ENCODE results near the gene LSS. TPM values are rescaled to one million over a fixed set of nuclear protein-coding genes. Genes with fewer than 3 reads are reported as not detected.

The LSS gene
- total RNA-seq, 2 experiments from 2014 or later: 14.1 to 21.3 TPM

GRCh38 chr21:46217511-46218196, 10.9 kb downstream of the LSS start:
- intact Hi-C loops (cut with DNase I, micrococcal nuclease): no loop called here
- ATAC-seq (no peak), DNase-seq (no peak)
- Mint-ChIP-seq H3K4me3 (no peak overlapping the region), H3K4me1 (no peaks in the 10 kb centered on the region), H3K9me3 (ENCODE audit: low read depth) (no peaks in the 10 kb centered on the region), H3K27me3 (no peaks in the 10 kb centered on the region), H3K36me3 (ENCODE audit: low read depth) (peaks cover 4% of the 10 kb centered on the region), H3K27ac (no peak overlapping the region)
- POLR2A ChIA-PET: no interaction called here
- CTCF ChIA-PET: no interaction called here

GRCh38 chr21:46216132-46216747, 12.3 kb downstream of the LSS start:
- ATAC-seq (no peak), DNase-seq (no peak)
- Mint-ChIP-seq H3K27me3 (no peaks in the 10 kb centered on the region), H3K36me3 (ENCODE audit: low read depth) (peaks cover 2% of the 10 kb centered on the region), H3K4me1 (no peaks in the 10 kb centered on the region), H3K27ac (no peak overlapping the region), H3K9me3 (ENCODE audit: low read depth) (no peaks in the 10 kb centered on the region), H3K4me3 (no peak overlapping the region)
- intact Hi-C loops (cut with DNase I, micrococcal nuclease): no loop called here
- ChIA-PET CTCF (interaction anchor here (0.7 kb wide), 1 partner anchor 36 kb away, joined by 3 read pairs; no protein-coding TSS in a partner anchor), POLR2A (interaction anchor here (0.6 kb wide), 1 partner anchor 43 kb away, joined by 4 read pairs; no protein-coding TSS in a partner anchor)

GRCh38 chr21:46215436-46216131, 13.0 kb downstream of the LSS start:
- no peak for DNase-seq
- CTCF ChIA-PET: no interaction called here
- H3K36me3 Mint-ChIP-seq (ENCODE audit: low read depth): peaks cover 2% of the 10 kb centered on the region
- no peaks in the 10 kb centered on the region for H3K4me1 Mint-ChIP-seq
- no peak overlapping the region for H3K4me3 Mint-ChIP-seq
- no peaks in the 10 kb centered on the region for H3K27me3 Mint-ChIP-seq
- intact Hi-C loops (cut with DNase I, micrococcal nuclease): no loop called here
- H3K27ac Mint-ChIP-seq: no peak overlapping the region
- ATAC-seq: no peak
- H3K9me3 Mint-ChIP-seq (ENCODE audit: low read depth): no peaks in the 10 kb centered on the region
- POLR2A ChIA-PET: interaction anchor here (0.6 kb wide), 1 partner anchor 43 kb away, joined by 4 read pairs; no protein-coding TSS in a partner anchor

GRCh38 chr21:46214478-46215340, 13.9 kb downstream of the LSS start:
- H3K27me3 Mint-ChIP-seq: no peaks in the 10 kb centered on the region
- H3K27ac Mint-ChIP-seq: no peak overlapping the region
- ChIA-PET CTCF (no interaction called here), POLR2A (no interaction called here)
- peaks cover 2% of the 10 kb centered on the region for H3K36me3 Mint-ChIP-seq (ENCODE audit: low read depth)
- ATAC-seq (no peak), DNase-seq (no peak)
- H3K9me3 Mint-ChIP-seq (ENCODE audit: low read depth): no peaks in the 10 kb centered on the region
- no peak overlapping the region for H3K4me3 Mint-ChIP-seq
- intact Hi-C loops (cut with DNase I, micrococcal nuclease): no loop called here
- H3K4me1 Mint-ChIP-seq: no peaks in the 10 kb centered on the region

GRCh38 chr21:46213620-46214286, 14.8 kb downstream of the LSS start:
- CTCF ChIA-PET: no interaction called here
- Mint-ChIP-seq H3K27me3 (no peaks in the 10 kb centered on the region), H3K9me3 (ENCODE audit: low read depth) (no peaks in the 10 kb centered on the region), H3K4me3 (no peak overlapping the region), H3K4me1 (no peaks in the 10 kb centered on the region), H3K27ac (no peak overlapping the region), H3K36me3 (ENCODE audit: low read depth) (peaks cover 6% of the 10 kb centered on the region)
- POLR2A ChIA-PET: no interaction called here
- no peak for ATAC-seq
- intact Hi-C loops (cut with DNase I, micrococcal nuclease): no loop called here
- DNase-seq: no peak

GRCh38 chr21:46212721-46213484, 15.7 kb downstream of the LSS start:
- no peak for ATAC-seq
- H3K4me1 Mint-ChIP-seq: no peaks in the 10 kb centered on the region
- no peaks in the 10 kb centered on the region for H3K9me3 Mint-ChIP-seq (ENCODE audit: low read depth)
- ChIA-PET POLR2A (interaction anchor here (0.5 kb wide), 1 partner anchor 367 kb away, joined by 5 read pairs; no protein-coding TSS in a partner anchor), CTCF (no interaction called here)
- H3K27ac Mint-ChIP-seq: no peak overlapping the region
- intact Hi-C loops (cut with DNase I, micrococcal nuclease): no loop called here
- H3K36me3 Mint-ChIP-seq (ENCODE audit: low read depth): peaks cover 6% of the 10 kb centered on the region
- DNase-seq: no peak
- no peak overlapping the region for H3K4me3 Mint-ChIP-seq
- H3K27me3 Mint-ChIP-seq: no peaks in the 10 kb centered on the region

GRCh38 chr21:46211786-46212720, 16.5 kb downstream of the LSS start:
- CTCF ChIA-PET: no interaction called here
- H3K4me1 Mint-ChIP-seq: no peaks in the 10 kb centered on the region
- no peaks in the 10 kb centered on the region for H3K27me3 Mint-ChIP-seq
- H3K9me3 Mint-ChIP-seq (ENCODE audit: low read depth): no peaks in the 10 kb centered on the region
- H3K36me3 Mint-ChIP-seq (ENCODE audit: low read depth): peaks cover 6% of the 10 kb centered on the region
- POLR2A ChIA-PET: interaction anchor here (0.5 kb wide), 1 partner anchor 366 kb away, joined by 5 read pairs; no protein-coding TSS in a partner anchor
- no peak for ATAC-seq
- intact Hi-C loops (cut with DNase I, micrococcal nuclease): no loop called here
- no peak overlapping the region for H3K4me3 Mint-ChIP-seq
- no peak overlapping the region for H3K27ac Mint-ChIP-seq
- DNase-seq: no peak

- intact Hi-C loops (cut with DNase I, micrococcal nuclease): no loop called here
- POLR2A ChIA-PET: no interaction called here
- Mint-ChIP-seq H3K4me1 (no peaks in the 10 kb centered on the region), H3K36me3 (ENCODE audit: low read depth) (peaks cover 6% of the 10 kb centered on the region), H3K27me3 (no peaks in the 10 kb centered on the region), H3K27ac (no peak overlapping the region), H3K4me3 (no peak overlapping the region), H3K9me3 (ENCODE audit: low read depth) (no peaks in the 10 kb centered on the region)
- DNase-seq (no peak), ATAC-seq (no peak)
- CTCF ChIA-PET: no interaction called here
Measured at GRCh38 chr21:46211376-46211775, 17.2 kb downstream of the LSS start.

- ChIA-PET CTCF (no interaction called here), POLR2A (no interaction called here)
- Mint-ChIP-seq H3K27me3 (no peaks in the 10 kb centered on the region), H3K36me3 (ENCODE audit: low read depth) (peaks cover 7% of the 10 kb centered on the region), H3K27ac (no peak overlapping the region), H3K9me3 (ENCODE audit: low read depth) (no peaks in the 10 kb centered on the region), H3K4me1 (no peaks in the 10 kb centered on the region), H3K4me3 (no peak overlapping the region)
- no peak for DNase-seq
- intact Hi-C loops (cut with DNase I, micrococcal nuclease): no loop called here
- ATAC-seq: no peak
Measured at GRCh38 chr21:46210378-46211136, 18.0 kb downstream of the LSS start.
